ENCODE results near the gene MSH5. TPM values are rescaled to one million over a fixed set of nuclear protein-coding genes. Genes with fewer than 3 reads are reported as not detected.
A peak's percentile ranks its signal among the peaks of the same experiment; 100 is the strongest.

MSH5 gene
- total and polyA plus RNA-seq, 9 of the 15 experiments (the other 6 are each of a cell fraction or from before 2014, with no cell fraction given), result 12.5 to 104 (median 46.6) TPM

GRCh38 chr6:31806470-31807272 is 66.9 kb downstream of the MSH5 start, which contains the start of gene LSM2 (continued):
- TF ChIP-seq ZBTB40 (IDR thresholded peaks at IDR 0.05), result peak; percentile 73
- no peak for TF ChIP-seq ZBTB40 (CRISPR knock-in tag; IDR thresholded peaks at IDR 0.05)
- TF ChIP-seq ZNF699 (CRISPR knock-in tag; IDR thresholded peaks at IDR 0.05; ENCODE audit: insufficient replicate concordance), result no peak
- no peak for TF ChIP-seq ZC3H11A (IDR thresholded peaks at IDR 0.05; ENCODE audit: low read depth, low read length)
- peak; percentile 63 for TF ChIP-seq GMEB1 (CRISPR knock-in tag; IDR thresholded peaks at IDR 0.05)
- peak; percentile 91 for TF ChIP-seq ZNF12 (CRISPR knock-in tag; IDR thresholded peaks at IDR 0.05)
- TF ChIP-seq NR0B1 (IDR thresholded peaks at IDR 0.05; ENCODE audit: partially characterized antibody), result no peak
- TF ChIP-seq BRF1 (IDR thresholded peaks at IDR 0.05; ENCODE audit: borderline replicate concordance, extremely low read depth, insufficient read length), result no peak
- TF ChIP-seq BACH1 (tag; IDR thresholded peaks at IDR 0.05), result no peak
- no peak for TF ChIP-seq KAT8 (IDR thresholded peaks at IDR 0.05; ENCODE audit: low read depth)
- TF ChIP-seq PKNOX1 (IDR thresholded peaks at IDR 0.05), result peak; percentile 29; the same call in 1 of the 2 replicates
- peak; percentile 83 for TF ChIP-seq E2F3 (CRISPR knock-in tag; IDR thresholded peaks at IDR 0.05)
- no peak for TF ChIP-seq NCOA6 (IDR thresholded peaks at IDR 0.05)
